H9 (cell line): ENCODE data around the gene KLHL15. TPM values are rescaled to one million over a fixed set of nuclear protein-coding genes. Genes with fewer than 3 reads are reported as not detected.

Experiments used
- DNase-seq: peaks from one replicate; pipeline ENCODE4 v3.0.0-alpha.2; 2017
- H2AFZ ChIP-seq: one replicate; pipeline ENCODE4 v1.6.1; 2013; ENCODE audit warnings: mild to moderate bottlenecking, low read length, control low read depth, moderate library complexity
- H2AK5ac ChIP-seq: 2 replicates; pipeline ENCODE4 v1.6.1; 2013; ENCODE audit warnings: low read length, control low read depth, mixed read lengths; ENCODE audit not compliant: insufficient read length
- H2BK120ac ChIP-seq: one replicate; pipeline ENCODE4 v1.6.1; 2013; ENCODE audit warnings: low read depth, mild to moderate bottlenecking, low read length, control low read depth, inconsistent platforms; ENCODE audit not compliant: poor library complexity, severe bottlenecking
- H2BK12ac ChIP-seq: 2 replicates; pipeline ENCODE4 v1.6.1; 2013; ENCODE audit warnings: low read length, control low read depth, mixed read lengths, low read depth; ENCODE audit not compliant: insufficient read length
- H2BK15ac ChIP-seq: 2 replicates; pipeline ENCODE4 v1.6.1; 2013; ENCODE audit warnings: low read depth, low read length, control low read depth
- H2BK20ac ChIP-seq: one replicate; pipeline ENCODE4 v1.6.1; 2013; ENCODE audit warnings: low read depth, mild to moderate bottlenecking, low read length, control low read depth, inconsistent platforms; ENCODE audit not compliant: poor library complexity, severe bottlenecking
- H2BK5ac ChIP-seq: 2 replicates; pipeline ENCODE4 v1.6.1; 2013; ENCODE audit warnings: low read length, control low read depth, mixed read lengths; ENCODE audit not compliant: insufficient read length
- H3K14ac ChIP-seq: 2 replicates; pipeline ENCODE4 v1.6.1; 2013; ENCODE audit warnings: low read length, control low read depth; ENCODE audit not compliant: insufficient read depth
- H3K18ac ChIP-seq: 2 replicates; pipeline ENCODE4 v1.6.1; 2013; ENCODE audit warnings: low read depth, mild to moderate bottlenecking, mixed read lengths, low read length, control low read depth; ENCODE audit not compliant: insufficient read length
- H3K23ac ChIP-seq: 2 replicates; pipeline ENCODE4 v1.6.1; 2013; ENCODE audit warnings: low read length, control low read depth, mixed read lengths, low read depth; ENCODE audit not compliant: insufficient read length
- H3K23me2 ChIP-seq: 2 replicates; pipeline ENCODE4 v1.6.1; 2013; ENCODE audit warnings: low read depth, mild to moderate bottlenecking, mixed read lengths, low read length, control low read depth; ENCODE audit not compliant: insufficient read length, poor library complexity, severe bottlenecking
- H3K27ac ChIP-seq: 2 replicates; pipeline ENCODE4 v1.5.1; 2013; ENCODE audit warnings: low read length, control low read depth, mixed read lengths, low read depth; ENCODE audit not compliant: insufficient read length
- H3K27me3 ChIP-seq: 2 replicates; pipeline ENCODE4 v1.6.1; 2013; ENCODE audit warnings: low read length, control low read depth, inconsistent platforms; ENCODE audit not compliant: insufficient read depth
- H3K4ac ChIP-seq: 2 replicates; pipeline ENCODE4 v1.6.1; 2013; ENCODE audit warnings: low read depth, mild to moderate bottlenecking, control low read depth, inconsistent platforms, low read length, moderate library complexity
- H3K4me1 ChIP-seq: 2 replicates; pipeline ENCODE4 v1.6.1; 2013; ENCODE audit warnings: low read length, control low read depth, inconsistent platforms; ENCODE audit not compliant: insufficient read depth
- H3K4me2 ChIP-seq: 2 replicates; pipeline ENCODE4 v1.6.1; 2013; ENCODE audit warnings: low read length, control low read depth, mixed read lengths; ENCODE audit not compliant: insufficient read length, insufficient read depth
- H3K56ac ChIP-seq: 2 replicates; pipeline ENCODE4 v1.6.1; 2013; ENCODE audit warnings: low read depth, mild to moderate bottlenecking, mixed read lengths, low read length, control low read depth; ENCODE audit not compliant: insufficient read length
- H3K79me1 ChIP-seq: 2 replicates; pipeline ENCODE4 v1.6.1; 2013; ENCODE audit warnings: low read depth, mild to moderate bottlenecking, moderate library complexity, low read length, control low read depth, inconsistent platforms; ENCODE audit not compliant: insufficient read depth, poor library complexity, severe bottlenecking
- H3K79me2 ChIP-seq: 2 replicates; pipeline ENCODE4 v1.6.1; 2013; ENCODE audit warnings: low read length, control low read depth, inconsistent platforms; ENCODE audit not compliant: insufficient read depth
- H3K9ac ChIP-seq: 2 replicates; pipeline ENCODE4 v1.6.1; 2013; ENCODE audit warnings: low read length, control low read depth, mixed read lengths; ENCODE audit not compliant: insufficient read length; ENCODE audit errors: extremely low read depth
- H3K9me3 ChIP-seq: one replicate; pipeline ENCODE4 v1.6.1; 2013; ENCODE audit warnings: low read depth, low read length, inconsistent platforms; ENCODE audit not compliant: control insufficient read depth
- H3T11ph ChIP-seq: one replicate; pipeline ENCODE4 v1.6.1; 2013; ENCODE audit warnings: mild to moderate bottlenecking, low read length, control low read depth, inconsistent platforms
- H4K20me1 ChIP-seq: one replicate; pipeline ENCODE4 v1.6.1; 2013; ENCODE audit not compliant: control insufficient read depth, insufficient read length, insufficient read depth
- H4K5ac ChIP-seq: 2 replicates; pipeline ENCODE4 v1.6.1; 2013; ENCODE audit warnings: low read depth, mild to moderate bottlenecking, mixed read lengths, low read length, control low read depth; ENCODE audit not compliant: insufficient read length
- H4K8ac ChIP-seq: replicated peaks from 2 replicates; pipeline ENCODE4 v1.6.1; 2013; ENCODE audit warnings: low read length, control low read depth, mixed read lengths, low read depth; ENCODE audit not compliant: insufficient read length
- H4K91ac ChIP-seq: 2 replicates; pipeline ENCODE4 v1.6.1; 2013; ENCODE audit warnings: low read depth, mild to moderate bottlenecking, moderate library complexity, mixed read lengths, low read length, control low read depth; ENCODE audit not compliant: insufficient read length
- H3K27ac Mint-ChIP-seq, 3 experiments: 2 replicates in 2 of 3; 3 replicates in 1 of 3; pipeline ENCODE4 v1.8.0; 2020 to 2021; ENCODE audit warnings: mixed read lengths in 3 of 3, mild to moderate bottlenecking in 1 of 3, moderate library complexity in 1 of 3
- H3K27me3 Mint-ChIP-seq: 2 replicates; pipeline ENCODE4 v1.8.0; 2021; ENCODE audit warnings: low read depth, mild to moderate bottlenecking, moderate library complexity, mixed read lengths
- H3K36me3 Mint-ChIP-seq, 3 experiments: 2 replicates in 2 of 3; 3 replicates in 1 of 3; pipeline ENCODE4 v1.8.0; 2020 to 2021; ENCODE audit warnings: low read depth in 3 of 3, mixed read lengths in 3 of 3; ENCODE audit not compliant: insufficient read depth in 1 of 3
- H3K4me1 Mint-ChIP-seq, 2 experiments: 2 replicates each; pipeline ENCODE4 v1.8.0; 2020; ENCODE audit warnings: mixed read lengths in 2 of 2
- H3K4me3 Mint-ChIP-seq, 2 experiments: 2 replicates in 1 of 2; 3 replicates in 1 of 2; pipeline ENCODE4 v1.8.0; 2020 to 2021; ENCODE audit warnings: mild to moderate bottlenecking in 2 of 2, mixed read lengths in 2 of 2, moderate library complexity in 1 of 2
- H3K9me3 Mint-ChIP-seq, 2 experiments: 2 replicates in 1 of 2; 3 replicates in 1 of 2; pipeline ENCODE4 v1.8.0; 2020; ENCODE audit warnings: mild to moderate bottlenecking in 2 of 2, mixed read lengths in 2 of 2, moderate library complexity in 1 of 2
- CTCF ChIP-seq: fragments of 200-600 bp; sonication (generic); conservative IDR thresholded peaks from 3 replicates; pipeline ENCODE4 v1.8.0; 2021; ENCODE audit warnings: antibody characterized with exemption, mild to moderate bottlenecking
- WGBS: extraction: QIAGEN DNeasy Blood & Tissue Kit; methylation state at CpG from one replicate; pipeline ENCODE4 v1.1.7; 2013; ENCODE audit warnings: missing lambda C conversion rate, low lambda C conversion rate, mixed read lengths; ENCODE audit not compliant: insufficient read length; ENCODE audit errors: extremely low coverage; 5-methylcytosine and 5-hydroxymethylcytosine counted together
- total RNA-seq: library from RNA; stranded (reverse); gene quantifications from 2 replicates; pipeline ENCODE4 v1.2.1, GENCODE V29; 2021

Gene KLHL15
- total RNA-seq, 1 experiment from 2014 or later = 19.0 TPM

GRCh38 chrX:23939203-23939602 lies 87.8 kb downstream of the KLHL15 start:
- Histone ChIP-seq H3K23ac (no peak overlapping the region), H3K27me3 (no peaks in the 10 kb centered on the region), H4K91ac (no peak overlapping the region), H2AFZ (no peak overlapping the region), H2BK20ac (no peak overlapping the region), H4K8ac (no peak overlapping the region), H2BK15ac (no peak overlapping the region), H3K4me2 (no peak overlapping the region), H3K14ac (no peak overlapping the region), H4K5ac (no peak overlapping the region), H2BK5ac (no peak overlapping the region), H3K4ac (no peak overlapping the region), H3K27ac (no peak overlapping the region), H4K20me1 (no peaks in the 10 kb centered on the region), H3K56ac (no peak overlapping the region), H3K9ac (no peak overlapping the region), H2AK5ac (no peak overlapping the region), H3K9me3 (no peaks in the 10 kb centered on the region), H2BK12ac (no peak overlapping the region), H2BK120ac (no peak overlapping the region), H3K79me1 (no peaks in the 10 kb centered on the region), H3K23me2 (no peaks in the 10 kb centered on the region), H3K4me1 (no peaks in the 10 kb centered on the region; the same call in 1 of the 2 replicates), H3K18ac (no peak overlapping the region), H3K79me2 (no peaks in the 10 kb centered on the region), H3T11ph (no peak overlapping the region)
- no peaks in the 10 kb centered on the region for H3K9me3 Mint-ChIP-seq
- no peaks in the 10 kb centered on the region for H3K36me3 Mint-ChIP-seq
- H3K27me3 Mint-ChIP-seq = peaks cover 3% of the 10 kb centered on the region; the same call in 1 of the 2 replicates
- H3K27ac Mint-ChIP-seq = no peak overlapping the region
- no peak overlapping the region for H3K4me3 Mint-ChIP-seq
- WGBS = no CpG with 5 or more reads among the region's 1 CpG
- H3K4me1 Mint-ChIP-seq = peaks cover 10 to 22% of the 10 kb centered on the region in 2 experiments
- DNase-seq = no peak
- no peak for TF ChIP-seq CTCF
